Stimulated activated naive CD8-positive, alpha-beta T cell treated with anti-CD3 and anti-CD28 coated beads, Interleukin-15, amount 100 ng/mL, for 72 hours (primary cell): ENCODE data around the gene TRAT1.

Experiments
- ATAC-seq: fragments of 150-1000 bp; cut with Tn5 transposase; 2 replicates; pipeline ENCODE4 v1.10.0; 2021; ENCODE audit warnings: mild to moderate bottlenecking, moderate library complexity
- DNase-seq, 2 donors: peaks; one replicate each; pipeline ENCODE4 v3.0.0; 2021 to 2022
- H3K27ac Mint-ChIP-seq, 2 donors: one replicate each; pipeline ENCODE4 v1.8.0; 2022; ENCODE audit warnings: mild to moderate bottlenecking in 2 of 2, mixed read lengths in 2 of 2, moderate library complexity in 2 of 2
- H3K27me3 Mint-ChIP-seq: one replicate; pipeline ENCODE4 v1.8.0; 2022; ENCODE audit warnings: mixed read lengths
- H3K4me1 Mint-ChIP-seq: one replicate; pipeline ENCODE4 v1.8.0; 2022; ENCODE audit warnings: mild to moderate bottlenecking, mixed read lengths
- H3K4me3 Mint-ChIP-seq, 2 donors: one replicate each; pipeline ENCODE4 v1.8.0; 2022; ENCODE audit warnings: mild to moderate bottlenecking in 2 of 2, mixed read lengths in 2 of 2, moderate library complexity in 1 of 2
- H3K9me3 Mint-ChIP-seq, 2 donors: one replicate each; pipeline ENCODE4 v1.8.0; 2022; ENCODE audit warnings: mixed read lengths in 2 of 2

TRAT1 gene

DNA sequence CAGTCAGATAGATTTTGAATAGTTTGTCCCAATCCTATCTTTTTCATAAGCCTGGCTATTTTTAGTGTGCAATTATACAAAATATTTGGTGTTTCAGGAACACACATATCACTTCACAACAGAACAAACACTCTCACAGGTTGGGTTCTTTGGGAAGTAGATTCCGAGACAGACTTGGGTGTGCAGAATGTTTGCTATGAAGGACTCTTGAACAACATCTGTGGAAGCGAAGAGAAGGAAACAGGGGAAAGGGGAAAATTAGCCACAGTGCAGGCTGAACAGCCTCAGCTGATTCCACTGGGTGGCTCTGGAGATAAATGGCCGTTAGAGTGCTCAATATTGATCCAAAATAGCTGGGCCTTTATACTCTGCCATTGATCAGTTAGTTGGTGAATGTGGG lies 69.2 kb downstream of the TRAT1 start:
- H3K4me1 Mint-ChIP-seq = peaks cover under 1% of the 10 kb centered on the region
- DNase-seq = no peak
- no peak overlapping the region for H3K27ac Mint-ChIP-seq
- no peaks in the 10 kb centered on the region for H3K9me3 Mint-ChIP-seq
- H3K27me3 Mint-ChIP-seq = no peaks in the 10 kb centered on the region
- no peak for ATAC-seq
- no peak overlapping the region for H3K4me3 Mint-ChIP-seq

DNA sequence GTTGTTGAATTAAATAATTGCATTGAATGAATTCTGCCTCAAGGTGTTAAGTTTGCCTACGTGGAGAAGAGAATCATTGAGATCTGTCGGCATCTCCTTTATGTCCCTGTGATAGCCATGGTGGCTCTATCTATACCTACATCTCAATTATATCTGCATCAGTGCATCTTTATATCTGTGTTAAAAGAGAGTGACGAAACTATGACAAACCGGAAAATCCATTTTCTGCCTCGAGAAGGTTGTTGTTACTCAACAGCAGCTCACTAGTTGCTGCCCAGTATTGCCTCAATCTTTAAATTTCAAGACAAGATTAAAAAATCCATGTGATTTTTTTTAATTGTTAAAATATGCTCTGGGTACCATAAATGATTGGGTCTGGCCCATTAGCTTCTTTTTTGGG lies 72.4 kb downstream of the TRAT1 start:
- Mint-ChIP-seq H3K4me3 (no peak overlapping the region), H3K9me3 (no peaks in the 10 kb centered on the region), H3K27ac (no peak overlapping the region), H3K4me1 (peaks cover 17% of the 10 kb centered on the region), H3K27me3 (no peaks in the 10 kb centered on the region)
- DNase-seq (no peak), ATAC-seq (no peak)

DNA sequence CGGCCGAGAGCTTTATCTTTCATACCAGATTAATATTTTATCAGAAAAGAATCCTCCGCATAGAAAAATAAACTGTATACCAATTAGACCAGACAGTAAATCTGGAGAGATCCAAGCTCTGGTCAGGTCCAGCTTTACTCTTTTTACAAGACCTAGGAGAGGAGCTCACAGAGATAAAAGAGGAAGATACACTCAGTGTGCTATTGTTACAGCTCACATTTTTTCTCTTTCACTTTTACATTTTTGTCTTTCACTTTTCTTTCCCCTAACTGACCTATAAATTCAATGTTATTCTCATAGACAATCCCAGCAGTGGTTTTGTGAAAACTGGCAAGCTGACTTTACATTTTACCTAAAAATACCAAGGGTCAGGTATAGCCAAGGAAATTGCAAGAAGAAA lies 75.3 kb downstream of the TRAT1 start:
- H3K4me1 Mint-ChIP-seq = peaks cover 31% of the 10 kb centered on the region
- DNase-seq = no peak
- no peaks in the 10 kb centered on the region for H3K27me3 Mint-ChIP-seq
- ATAC-seq = no peak
- peak overlapping the region; percentile 3 to 39 for H3K4me3 Mint-ChIP-seq
- H3K27ac Mint-ChIP-seq = peak overlapping the region; percentile 76 to 89
- H3K9me3 Mint-ChIP-seq = no peaks in the 10 kb centered on the region

DNA sequence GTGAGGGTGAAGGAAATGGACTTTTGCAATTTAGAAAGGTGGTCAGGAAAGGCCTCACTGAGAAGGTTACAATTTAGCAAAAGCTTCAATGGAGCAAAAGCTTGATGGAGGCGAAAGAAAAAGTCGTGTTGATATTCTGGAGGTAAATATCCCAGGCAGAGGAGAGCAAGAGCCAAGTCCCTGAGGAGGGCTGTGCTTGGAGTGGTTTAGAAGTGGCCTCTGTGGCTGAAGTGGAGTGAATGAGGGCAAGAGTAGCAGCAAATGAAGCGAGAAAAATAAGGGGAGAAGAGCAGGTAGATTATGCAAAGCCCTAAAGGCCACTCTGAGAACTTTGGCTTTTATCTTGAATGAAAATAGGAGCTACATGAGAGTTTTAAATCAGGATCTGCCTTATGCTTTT lies 76.9 kb downstream of the TRAT1 start:
- peaks cover 31% of the 10 kb centered on the region for H3K4me1 Mint-ChIP-seq
- no peak for ATAC-seq
- no peak overlapping the region for H3K4me3 Mint-ChIP-seq
- no peak overlapping the region for H3K27ac Mint-ChIP-seq
- DNase-seq = no peak
- no peaks in the 10 kb centered on the region for H3K27me3 Mint-ChIP-seq
- no peaks in the 10 kb centered on the region for H3K9me3 Mint-ChIP-seq
